Endothelial cell of umbilical vein (primary cell): ENCODE measurements around the gene CYTIP. TPM values are rescaled to one million over a fixed set of nuclear protein-coding genes. Genes with fewer than 3 reads are reported as not detected.

ENCODE experiments used
- BruUV-seq: library from RNA; stranded (reverse); fragments of 400-500 nt; replicated peaks from 2 replicates; lab custom pipeline; 2021; lab: Mats Ljungman, UMichigan
- CTCF ChIA-PET: fragments of 300-600, 350-600 bp; sonication (Branson Sonifier 250); formaldehyde crosslinking; loops from one replicate; lab custom pipeline; 2021; ENCODE audit warnings: antibody characterized with exemption, inconsistent platforms; lab: Charles Lee
- POLR2A ChIA-PET: fragments of 300-600, 350-600 bp; sonication (Branson Sonifier 250); formaldehyde crosslinking; loops from one replicate; lab custom pipeline; 2021; ENCODE audit warnings: antibody characterized with exemption, inconsistent platforms; lab: Charles Lee
- DNase-seq: peaks from one replicate; pipeline ENCODE4 v3.0.0-alpha.2; 2011; ENCODE audit warnings: low read depth, low spot score
- FAIRE-seq: peaks from 2 replicates; lab custom pipeline; 2011; peaks lifted over from hg19 to GRCh38; lab: Jason Lieb, UNC
- H2AFZ ChIP-seq: 2 replicates; pipeline ENCODE4 v1.6.0; 2012; ENCODE audit warnings: low read depth, low read length, control low read depth, inconsistent platforms
- H3K27ac ChIP-seq: 2 replicates; pipeline ENCODE4 v1.5.1; 2011; ENCODE audit warnings: low read depth, mild to moderate bottlenecking, control low read depth, low read length, moderate library complexity; ENCODE audit not compliant: insufficient read depth
- H3K27me3 ChIP-seq, 2 experiments: 2 replicates each; pipeline versions ENCODE4 v1.6.0 to v1.6.1; 2011; ENCODE audit warnings: low read length in 2 of 2, mixed read lengths in 1 of 2; ENCODE audit not compliant: control insufficient read depth in 2 of 2, insufficient read depth in 2 of 2
- H3K36me3 ChIP-seq, 2 experiments: 2 replicates in 1 of 2; 3 replicates in 1 of 2; pipeline ENCODE4 v1.5.1; 2011; ENCODE audit warnings: low read length in 2 of 2, mild to moderate bottlenecking in 1 of 2, moderate library complexity in 1 of 2; ENCODE audit not compliant: control insufficient read depth in 2 of 2, insufficient read depth in 2 of 2; ENCODE audit errors: extremely low read depth in 1 of 2
- H3K4me1 ChIP-seq: 3 replicates; pipeline ENCODE4 v1.5.1; 2011; ENCODE audit warnings: mild to moderate bottlenecking, low read length; ENCODE audit not compliant: control insufficient read depth, insufficient read depth; ENCODE audit errors: extremely low read depth
- H3K4me2 ChIP-seq: 2 replicates; pipeline ENCODE4 v1.6.1; 2011; ENCODE audit warnings: low read length, control low read depth, mixed read lengths; ENCODE audit not compliant: insufficient read depth
- H3K4me3 ChIP-seq, 3 experiments: fragments of 200-600 bp in 1 of 3; sonication (generic), shearing (Covaris generic) in 1 of 3; replicated peaks in 1 of 3; 2 replicates each; pipeline ENCODE4 v1.5.1; 2011 to 2016; ENCODE audit warnings: control low read depth in 3 of 3, low read length in 3 of 3, mild to moderate bottlenecking in 2 of 3, inconsistent platforms in 1 of 3, low read depth in 1 of 3, moderate library complexity in 1 of 3; ENCODE audit not compliant: insufficient read depth in 1 of 3
- H3K79me2 ChIP-seq: 2 replicates; pipeline ENCODE4 v1.6.0; 2012; ENCODE audit warnings: low read length, inconsistent platforms; ENCODE audit not compliant: control insufficient read depth, insufficient read depth
- H3K9ac ChIP-seq: replicated peaks from 2 replicates; pipeline ENCODE3; 2011; ENCODE audit warnings: low read length, control low read depth; ENCODE audit not compliant: insufficient read depth; ENCODE audit errors: extremely low read depth
- H3K9me1 ChIP-seq: replicated peaks from 3 replicates; pipeline ENCODE4 v1.6.0; 2011; ENCODE audit warnings: mild to moderate bottlenecking, low read length; ENCODE audit not compliant: control insufficient read depth, insufficient read depth; ENCODE audit errors: extremely low read depth
- H3K9me3 ChIP-seq: replicated peaks from 2 replicates; pipeline ENCODE4 v1.5.1; 2012; ENCODE audit warnings: low read length, inconsistent platforms; ENCODE audit not compliant: control insufficient read depth, insufficient read depth
- H4K20me1 ChIP-seq: replicated peaks from 2 replicates; pipeline ENCODE3; 2011; ENCODE audit warnings: mild to moderate bottlenecking, low read length; ENCODE audit not compliant: control insufficient read depth, insufficient read depth; ENCODE audit errors: extremely low read depth
- EZH2 ChIP-seq: IDR thresholded peaks from 2 replicates; pipeline ENCODE4 v1.6.1; 2012; ENCODE audit warnings: borderline replicate concordance, low read depth, mild to moderate bottlenecking, moderate library complexity, low read length, inconsistent platforms; ENCODE audit not compliant: severe bottlenecking
- FOS ChIP-seq: IDR thresholded peaks from 2 replicates; pipeline ENCODE4 v1.6.1; 2011; ENCODE audit warnings: mild to moderate bottlenecking, low read length, moderate library complexity, borderline replicate concordance; ENCODE audit not compliant: insufficient read depth
- GATA2 ChIP-seq: IDR thresholded peaks from 2 replicates; pipeline ENCODE4 v1.7.0; 2011; ENCODE audit warnings: low read depth, mild to moderate bottlenecking, moderate library complexity, mixed read lengths, low read length; ENCODE audit not compliant: insufficient read length, insufficient read depth
- JUN ChIP-seq: IDR thresholded peaks from 2 replicates; pipeline ENCODE4 v1.6.1; 2011; ENCODE audit warnings: borderline replicate concordance, low read depth; ENCODE audit not compliant: insufficient read length, insufficient read depth
- MYC ChIP-seq: IDR thresholded peaks from one replicate; pipeline ENCODE4 v1.6.1; 2011; ENCODE audit warnings: mild to moderate bottlenecking, low read depth, low read length
- POLR2A ChIP-seq: IDR thresholded peaks from 2 replicates; pipeline ENCODE4 v1.6.1; 2012; ENCODE audit warnings: low read depth, mild to moderate bottlenecking, control low read depth, low read length
- POLR2AphosphoS5 ChIP-seq: IDR thresholded peaks from 2 replicates; pipeline ENCODE4 v1.6.1; 2012; ENCODE audit warnings: low read depth, mild to moderate bottlenecking, control low read depth, low read length, moderate library complexity; ENCODE audit not compliant: insufficient read depth
- dilution Hi-C: fragments of 300-500 bp; cut with MboI; formaldehyde crosslinking; loops from one replicate; pipeline ENCODE4 v1.15.0; 2019; ENCODE audit warnings: low sequenced_read_pairs; ENCODE audit not compliant: extremely low pct_ligation_motif_present
- intact Hi-C: fragments of 100-400 bp; cut with micrococcal nuclease; formaldehyde crosslinking; loops from one replicate; pipeline ENCODE4 v1.10.0; 2022
- polyA plus RNA-seq, 4 experiments: library from polyadenylated mRNA; depleted of rRNA in 3 of 4; stranded (reverse) in 3 of 4; unstranded in 1 of 4; fragments of >200 nt; gene quantifications; 2 replicates each; pipeline versions ENCODE4 v1.2.1 to v1.2.3, GENCODE V29; 2011 to 2012; ENCODE audit warnings: missing spikeins in 1 of 4
- total RNA-seq: library from RNA; stranded (reverse); gene quantifications from 2 replicates; pipeline ENCODE4 v1.2.3, GENCODE V29; 2021
- TF ChIP-seq, protein P1 (sequence below), 2 donors: IDR thresholded peaks; 1 replicate in 1 of 2; 2 replicates in 1 of 2; pipeline ENCODE4 v1.5.1; 2011; ENCODE audit warnings: low read length in 2 of 2, mild to moderate bottlenecking in 2 of 2, moderate library complexity in 2 of 2, control low read depth in 1 of 2, inconsistent platforms in 1 of 2, low read depth in 1 of 2; ENCODE audit not compliant: insufficient read depth in 1 of 2; ENCODE audit errors: extremely low read depth in 1 of 2
- TF ChIP-seq, protein P2 (sequence below): IDR thresholded peaks from 2 replicates; pipeline ENCODE4 v1.6.1; 2011; ENCODE audit not compliant: insufficient read depth, insufficient read length

The CYTIP gene
- total and polyA plus RNA-seq, 2 donors (not counting 3 experiments of a cell fraction or from before 2014, with no cell fraction given) = not detected

GRCh38 chr2:157466764-157467163, 22.9 kb upstream of the CYTIP start:
- no peak overlapping the region for H3K4me3 ChIP-seq
- peaks cover 8% of the 10 kb centered on the region for H3K4me1 ChIP-seq
- no peak overlapping the region for H3K4me2 ChIP-seq
- no peak overlapping the region for H2AFZ ChIP-seq
- CTCF ChIA-PET = interaction anchor here (1.4 kb wide), 1 partner anchor 16 kb away, joined by 4 read pairs; no protein-coding TSS in a partner anchor
- H3K9ac ChIP-seq = no peak overlapping the region
- no peaks in the 10 kb centered on the region for H3K9me1 ChIP-seq
- DNase-seq (no peak), FAIRE-seq (no peak)
- POLR2A ChIA-PET = no interaction called here
- no peaks in the 10 kb centered on the region for H4K20me1 ChIP-seq
- TF ChIP-seq, protein P1, sequence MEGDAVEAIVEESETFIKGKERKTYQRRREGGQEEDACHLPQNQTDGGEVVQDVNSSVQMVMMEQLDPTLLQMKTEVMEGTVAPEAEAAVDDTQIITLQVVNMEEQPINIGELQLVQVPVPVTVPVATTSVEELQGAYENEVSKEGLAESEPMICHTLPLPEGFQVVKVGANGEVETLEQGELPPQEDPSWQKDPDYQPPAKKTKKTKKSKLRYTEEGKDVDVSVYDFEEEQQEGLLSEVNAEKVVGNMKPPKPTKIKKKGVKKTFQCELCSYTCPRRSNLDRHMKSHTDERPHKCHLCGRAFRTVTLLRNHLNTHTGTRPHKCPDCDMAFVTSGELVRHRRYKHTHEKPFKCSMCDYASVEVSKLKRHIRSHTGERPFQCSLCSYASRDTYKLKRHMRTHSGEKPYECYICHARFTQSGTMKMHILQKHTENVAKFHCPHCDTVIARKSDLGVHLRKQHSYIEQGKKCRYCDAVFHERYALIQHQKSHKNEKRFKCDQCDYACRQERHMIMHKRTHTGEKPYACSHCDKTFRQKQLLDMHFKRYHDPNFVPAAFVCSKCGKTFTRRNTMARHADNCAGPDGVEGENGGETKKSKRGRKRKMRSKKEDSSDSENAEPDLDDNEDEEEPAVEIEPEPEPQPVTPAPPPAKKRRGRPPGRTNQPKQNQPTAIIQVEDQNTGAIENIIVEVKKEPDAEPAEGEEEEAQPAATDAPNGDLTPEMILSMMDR (IDR thresholded peaks at IDR 0.05; ENCODE audit: extremely low read depth in 1 of 2, insufficient read depth in 1 of 2, low read depth in 1 of 2, low read length in 2 of 2) = no peak
- TF ChIP-seq EZH2 = no peak
- TF ChIP-seq POLR2A = no peak
- TF ChIP-seq, protein P2, sequence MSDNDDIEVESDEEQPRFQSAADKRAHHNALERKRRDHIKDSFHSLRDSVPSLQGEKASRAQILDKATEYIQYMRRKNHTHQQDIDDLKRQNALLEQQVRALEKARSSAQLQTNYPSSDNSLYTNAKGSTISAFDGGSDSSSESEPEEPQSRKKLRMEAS = no peak
- no peak for TF ChIP-seq GATA2
- TF ChIP-seq POLR2AphosphoS5 = no peak
- TF ChIP-seq FOS = no peak
- no peak for TF ChIP-seq MYC
- TF ChIP-seq JUN = no peak
- no peaks in the 10 kb centered on the region for H3K36me3 ChIP-seq
- H3K27me3 ChIP-seq = no peaks in the 10 kb centered on the region
- H3K27ac ChIP-seq = no peak overlapping the region
- dilution Hi-C loops = no loop called here
- BruUV-seq = no TSS peak
- H3K9me3 ChIP-seq = no peaks in the 10 kb centered on the region
- intact Hi-C loops = no loop called here
- no peaks in the 10 kb centered on the region for H3K79me2 ChIP-seq
